H7 (cell line): Measurements from ENCODE around the gene WIPI1. TPM values are rescaled to one million over a fixed set of nuclear protein-coding genes. Genes with fewer than 3 reads are reported as not detected.

Experiments used
- DNase-seq: peaks from one replicate; pipeline ENCODE4 v3.0.0; 2012
- H3K27me3 ChIP-seq: 2 replicates; pipeline ENCODE4 v1.6.0; 2011; ENCODE audit warnings: mild to moderate bottlenecking, low read length; ENCODE audit not compliant: control insufficient read depth, insufficient read depth
- H3K36me3 ChIP-seq: replicated peaks from 2 replicates; pipeline ENCODE4 v1.5.1; 2011; ENCODE audit warnings: low read length; ENCODE audit not compliant: control insufficient read depth, insufficient read depth
- H3K4me3 ChIP-seq: 2 replicates; pipeline ENCODE4 v1.5.1; 2011; ENCODE audit warnings: low read depth, mild to moderate bottlenecking, control low read depth, low read length, moderate library complexity; ENCODE audit not compliant: insufficient read depth
- total RNA-seq: library from RNA; depleted of rRNA; stranded (reverse); fragments of >200 nt; shearing (Covaris generic); gene quantifications from 2 replicates; pipeline ENCODE4 v1.2.3, GENCODE V29; 2014

WIPI1 gene
- total RNA-seq, 1 experiment from 2014 or later, result 24.4 TPM

DNA sequence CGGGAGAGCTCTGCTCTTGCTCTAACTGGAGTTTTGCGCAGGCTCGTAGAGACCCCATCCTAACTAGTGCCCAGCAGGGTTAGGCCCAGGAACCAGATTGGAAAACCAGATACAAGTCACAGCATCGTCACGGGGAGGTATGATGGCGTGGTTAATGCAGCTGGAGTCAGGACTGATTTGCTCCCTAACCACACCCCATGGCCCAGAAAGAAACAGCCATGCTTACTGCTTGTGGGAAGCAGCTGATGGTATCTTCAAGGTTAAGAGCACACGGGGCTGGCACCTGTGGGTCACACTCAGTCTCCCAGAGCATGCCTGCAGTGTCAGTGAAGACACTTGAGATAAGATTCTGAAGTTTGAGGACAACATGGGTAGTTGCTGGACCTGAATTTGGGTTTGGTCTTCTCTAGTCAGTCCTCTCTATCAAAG, 60.2 kb downstream of the WIPI1 start:
- no peak for DNase-seq
- Histone ChIP-seq H3K27me3 (no peaks in the 10 kb centered on the region), H3K4me3 (no peak overlapping the region), H3K36me3 (no peaks in the 10 kb centered on the region)

DNA sequence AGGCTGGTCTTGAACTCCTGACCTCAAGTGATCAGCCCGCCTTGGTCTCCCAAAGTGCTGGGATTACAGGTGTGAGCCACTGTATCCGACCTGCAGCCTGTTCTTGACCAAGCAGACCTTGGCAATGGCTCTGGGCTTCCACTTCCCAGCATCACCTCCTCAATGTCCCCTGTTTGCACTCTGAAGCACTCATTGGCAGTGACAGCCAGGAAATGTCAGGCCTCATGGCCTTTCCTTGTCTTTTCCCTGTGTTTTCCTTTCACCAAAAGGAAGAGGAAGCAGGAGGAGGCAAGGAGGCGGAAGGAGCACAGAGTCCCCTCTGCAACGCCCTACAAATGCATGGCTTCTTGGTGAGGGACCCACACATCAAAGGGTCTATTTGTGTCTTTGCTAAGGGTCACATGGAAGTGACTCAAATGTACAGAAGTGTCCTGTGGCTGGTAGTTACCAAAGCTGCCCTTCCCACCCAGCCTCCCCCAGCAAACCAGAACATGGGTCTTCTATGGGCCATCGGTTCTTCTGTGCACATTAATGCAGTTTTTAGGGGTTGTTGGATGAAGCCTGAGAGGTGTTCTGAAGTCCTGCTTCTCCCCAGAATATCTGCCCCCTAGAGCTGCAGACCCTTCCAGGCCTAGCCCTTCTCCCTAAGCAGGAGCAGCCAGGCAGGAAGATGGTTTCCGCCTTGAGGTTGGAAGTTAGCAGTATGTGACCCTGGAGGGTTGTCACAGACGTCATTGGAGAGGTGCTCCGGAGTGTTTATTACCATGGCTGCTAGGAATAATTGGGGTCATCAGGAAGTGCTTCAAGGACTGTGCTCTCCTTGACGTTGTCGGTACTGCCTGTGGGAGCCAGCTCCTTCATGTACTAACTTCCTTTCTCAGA, 60.8 kb downstream of the WIPI1 start:
- Histone ChIP-seq H3K4me3 (no peak overlapping the region), H3K36me3 (no peaks in the 10 kb centered on the region)
- no peak for DNase-seq

DNA sequence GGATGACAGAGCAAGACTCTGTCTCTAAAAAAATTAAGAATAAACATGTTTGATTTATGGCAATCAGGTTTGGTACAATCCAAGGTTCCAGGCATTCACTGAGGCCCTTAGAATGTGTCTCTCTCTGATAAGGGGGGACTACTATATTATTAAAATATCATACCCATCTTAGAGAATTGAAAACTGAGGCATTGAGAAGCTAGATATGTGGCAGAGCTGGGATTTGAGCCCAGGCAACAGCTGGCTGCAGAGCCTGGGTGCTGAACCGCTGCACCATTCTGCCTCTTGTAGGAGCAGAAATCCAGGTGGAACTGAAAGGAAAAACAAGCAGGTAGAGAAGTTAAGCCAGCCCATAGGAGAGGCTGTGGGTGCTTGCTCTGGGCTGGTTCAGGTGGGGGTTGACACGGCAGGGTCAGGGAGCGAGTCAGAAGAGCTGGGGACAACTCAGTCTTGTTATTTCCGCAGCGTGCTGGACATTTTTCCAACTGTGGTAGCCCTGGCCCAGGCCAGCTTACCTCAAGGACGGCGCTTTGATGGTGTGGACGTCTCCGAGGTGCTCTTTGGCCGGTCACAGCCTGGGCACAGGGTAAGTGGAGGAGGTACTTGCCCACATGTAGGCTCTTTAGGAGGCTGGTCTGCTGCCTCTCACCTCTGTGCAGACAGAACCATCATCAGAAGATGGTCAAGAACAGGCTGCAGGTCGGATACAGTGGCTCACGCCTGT, 62.5 kb downstream of the WIPI1 start:
- H3K27me3 ChIP-seq, result no peaks in the 10 kb centered on the region
- no peak for DNase-seq
- no peaks in the 10 kb centered on the region for H3K36me3 ChIP-seq
- no peak overlapping the region for H3K4me3 ChIP-seq

More for the DNA sequence above, 60.8 kb downstream of the WIPI1 start:
- no peaks in the 10 kb centered on the region for H3K27me3 ChIP-seq

DNA sequence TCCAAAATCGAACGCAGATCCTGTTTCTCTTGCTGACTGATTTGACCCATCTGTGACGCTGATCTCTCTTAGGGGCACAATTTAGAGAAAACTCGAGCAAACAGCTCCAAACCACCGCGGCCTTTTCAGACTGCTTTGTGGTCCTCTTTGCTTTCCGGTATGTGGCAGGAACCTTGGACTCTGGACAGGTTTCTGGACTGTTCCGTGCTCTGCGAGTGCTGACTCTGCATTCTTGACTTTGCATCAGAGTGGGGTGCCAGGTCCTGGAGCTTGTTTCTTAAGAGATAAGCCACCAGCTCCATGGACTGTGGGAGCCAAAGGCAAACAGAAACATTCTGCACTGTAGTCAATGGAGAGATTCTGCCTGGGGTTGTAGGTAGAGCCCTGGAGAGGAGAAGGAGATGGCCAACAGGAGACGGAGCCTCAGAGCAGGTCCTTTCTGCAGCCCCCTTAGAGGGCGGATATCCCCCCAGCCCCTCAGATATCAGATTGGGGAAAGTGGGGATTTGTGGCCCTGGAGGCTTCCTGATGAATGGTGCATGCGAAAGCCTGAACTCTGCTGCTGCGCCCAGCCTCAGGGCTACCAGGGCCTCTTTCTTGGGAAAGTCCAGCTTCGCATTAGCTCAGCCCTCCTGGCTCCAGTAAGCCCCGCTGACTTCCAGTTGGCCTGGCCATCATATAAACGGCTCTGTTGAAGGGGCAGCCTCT, 65.6 kb downstream of the WIPI1 start:
- Histone ChIP-seq H3K4me3 (no peak overlapping the region), H3K27me3 (no peaks in the 10 kb centered on the region), H3K36me3 (no peaks in the 10 kb centered on the region)
- no peak for DNase-seq

DNA sequence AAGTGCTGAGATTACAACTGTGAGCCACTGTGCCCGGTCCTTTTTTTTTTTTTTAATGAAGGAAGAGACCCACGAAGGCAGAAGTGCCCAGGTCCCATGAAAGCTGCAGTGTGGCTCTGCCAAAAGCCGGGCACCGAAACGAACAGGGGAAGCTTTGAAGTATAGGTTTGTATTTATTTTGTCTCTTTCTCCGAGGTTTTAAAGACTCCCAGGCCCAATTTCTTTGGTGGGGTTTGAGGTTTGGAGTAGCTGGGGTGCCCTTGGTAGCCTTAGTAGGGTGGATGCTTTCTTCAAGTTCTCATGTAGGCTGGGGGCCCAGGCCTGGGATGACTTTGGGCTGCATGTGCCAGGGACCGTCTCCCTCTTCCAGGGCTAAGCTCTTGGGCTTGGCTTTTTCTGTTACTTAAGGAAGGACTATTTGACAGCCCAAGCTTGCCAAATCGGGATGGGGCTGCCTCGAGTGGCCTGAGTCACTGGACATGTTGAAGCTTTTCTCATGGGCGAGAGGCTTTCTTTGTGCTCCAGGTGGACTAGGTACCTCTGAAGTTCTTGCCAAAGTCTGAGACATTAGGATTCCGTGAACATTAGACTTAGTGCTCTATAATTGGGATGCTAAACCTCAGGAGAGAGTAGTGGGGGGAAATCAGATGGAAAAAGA, 66.3 kb downstream of the WIPI1 start:
- Histone ChIP-seq H3K4me3 (no peak overlapping the region), H3K27me3 (no peaks in the 10 kb centered on the region), H3K36me3 (no peaks in the 10 kb centered on the region)
- no peak for DNase-seq

DNA sequence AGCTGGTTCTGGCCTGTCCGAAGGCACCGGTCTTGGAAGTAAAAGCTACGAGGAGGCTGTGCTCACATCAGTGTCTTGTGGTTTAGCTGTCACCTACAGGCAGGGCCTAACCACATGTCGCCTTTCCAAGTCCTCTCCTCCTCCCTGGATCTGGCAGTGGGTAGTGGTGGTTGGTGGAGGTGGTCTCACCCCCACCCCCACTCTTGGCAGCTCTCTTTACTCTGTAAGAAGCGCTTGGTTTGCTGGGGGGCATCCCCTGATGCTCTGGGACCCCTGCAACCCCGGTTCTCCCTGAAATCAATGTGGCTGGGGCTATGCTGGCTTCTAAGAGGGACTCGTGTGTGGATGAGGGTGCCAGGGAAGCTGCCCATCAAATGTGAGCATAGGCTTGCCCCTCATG, 68.3 kb downstream of the WIPI1 start:
- no peaks in the 10 kb centered on the region for H3K27me3 ChIP-seq
- DNase-seq, result no peak
- no peak overlapping the region for H3K4me3 ChIP-seq
- H3K36me3 ChIP-seq, result no peaks in the 10 kb centered on the region

DNA sequence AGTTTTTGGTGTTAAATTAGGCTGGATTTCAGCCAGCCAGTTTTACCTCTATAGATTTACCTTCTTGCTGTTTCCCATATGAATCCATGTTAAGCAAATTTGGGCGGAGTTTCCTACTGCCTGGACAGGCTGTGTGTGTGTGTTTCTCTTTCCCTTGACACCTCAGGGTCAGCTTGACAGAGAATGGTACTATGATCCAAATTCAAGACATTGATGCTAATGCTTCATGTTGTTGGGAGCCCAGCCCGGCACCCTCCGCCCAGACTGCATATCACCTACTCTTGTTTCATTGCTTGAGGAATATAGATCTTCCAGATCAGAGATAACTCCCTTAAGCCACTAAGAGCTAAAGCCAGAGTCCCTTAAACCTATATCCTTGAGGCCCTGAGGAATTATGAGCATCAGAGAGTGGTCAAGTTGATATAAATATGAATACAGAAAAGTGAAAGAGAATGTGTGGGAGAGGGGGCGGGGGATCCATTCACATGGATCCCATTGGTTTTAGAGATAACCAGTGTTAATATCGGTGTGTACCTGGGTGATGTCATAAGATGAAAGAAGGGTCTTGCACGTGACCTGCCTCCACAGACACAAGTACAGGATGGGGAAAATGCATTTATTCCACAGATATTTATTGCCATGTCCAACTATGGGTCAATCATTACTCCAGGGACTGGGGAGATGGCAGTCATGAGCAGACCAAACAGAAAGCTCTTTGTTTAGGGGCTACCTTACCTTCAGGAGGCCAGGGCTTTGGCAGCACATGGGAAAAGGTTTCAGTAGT, 69.7 kb downstream of the WIPI1 start:
- Histone ChIP-seq H3K4me3 (no peak overlapping the region), H3K27me3 (no peaks in the 10 kb centered on the region), H3K36me3 (no peaks in the 10 kb centered on the region)
- no peak for DNase-seq

DNA sequence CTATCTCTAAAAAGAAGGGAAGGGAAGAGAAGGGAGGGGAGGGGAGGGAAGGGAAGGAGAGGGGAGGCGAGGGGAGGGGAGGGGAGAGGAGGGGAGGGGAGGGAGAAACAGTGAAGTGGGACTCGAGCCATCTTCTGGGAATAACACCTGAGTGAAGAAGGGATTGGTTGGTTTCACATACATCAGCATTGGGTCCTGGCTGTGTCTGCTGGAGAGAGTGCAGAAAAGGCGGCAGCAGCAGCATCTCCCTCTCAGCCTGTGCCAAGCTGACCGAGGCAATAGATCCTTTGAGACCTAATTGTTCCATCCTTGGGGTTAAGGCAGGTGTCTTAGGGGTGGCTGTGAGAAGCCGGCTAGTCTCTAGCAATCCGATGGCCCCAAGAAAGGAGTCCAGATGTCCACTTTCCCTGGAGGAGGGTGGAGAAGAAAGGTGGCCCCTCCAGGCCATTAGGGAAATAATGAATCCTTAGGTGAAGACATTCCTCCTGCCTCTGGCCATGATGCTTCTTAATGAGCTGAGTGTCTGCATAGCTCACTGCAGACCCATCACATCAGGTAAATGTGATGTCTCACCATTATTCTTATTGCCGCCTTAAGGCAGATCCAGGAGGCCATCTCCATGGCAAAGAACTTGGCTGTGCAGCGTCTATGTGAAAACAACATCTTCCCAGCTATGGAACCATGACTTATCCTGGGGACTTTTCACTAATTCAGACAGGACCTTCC, 71.6 kb downstream of the WIPI1 start:
- Histone ChIP-seq H3K27me3 (no peaks in the 10 kb centered on the region), H3K36me3 (no peaks in the 10 kb centered on the region), H3K4me3 (no peak overlapping the region)
- DNase-seq, result no peak

DNA sequence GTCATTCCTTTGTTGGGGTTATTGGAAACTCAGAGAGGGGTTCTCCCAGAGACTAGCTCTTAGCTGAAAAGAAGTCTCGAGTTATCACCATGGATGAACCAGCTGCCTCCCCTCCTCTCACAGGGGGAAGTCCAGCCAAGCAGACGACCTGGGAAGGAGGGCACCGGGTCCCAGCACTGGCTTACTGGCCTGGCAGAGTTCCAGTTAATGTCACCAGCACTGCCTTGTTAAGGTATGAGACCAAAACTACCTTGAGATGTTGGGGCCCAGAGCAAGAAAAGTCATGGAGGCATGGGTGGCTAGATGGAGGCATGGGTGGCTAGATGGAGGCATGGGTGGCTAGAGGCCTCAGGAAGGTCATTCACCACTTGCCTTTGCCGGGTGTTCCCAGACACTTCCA, 72.4 kb downstream of the WIPI1 start:
- H3K4me3 ChIP-seq, result no peak overlapping the region
- H3K36me3 ChIP-seq, result no peaks in the 10 kb centered on the region
- H3K27me3 ChIP-seq, result no peaks in the 10 kb centered on the region
- DNase-seq, result no peak

DNA sequence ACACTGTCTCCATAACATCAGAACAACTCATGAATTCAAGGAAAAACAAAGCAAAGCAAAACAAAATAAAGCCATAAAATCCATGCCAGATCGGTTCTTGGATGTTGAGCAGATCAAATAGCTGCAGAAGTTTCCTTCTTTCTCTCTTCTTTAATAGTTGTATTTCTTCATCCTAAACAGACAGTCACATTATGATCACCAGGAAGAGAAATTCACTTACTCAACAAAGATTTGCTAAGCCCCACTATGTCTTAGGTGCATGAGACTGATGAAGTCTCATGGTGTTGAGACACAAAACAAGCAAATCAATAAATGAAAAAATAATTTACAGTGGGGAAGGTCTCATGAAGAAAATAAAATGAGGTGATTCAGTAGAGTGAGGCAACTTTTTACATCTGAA, 72.8 kb downstream of the WIPI1 start:
- Histone ChIP-seq H3K4me3 (no peak overlapping the region), H3K27me3 (no peaks in the 10 kb centered on the region), H3K36me3 (no peaks in the 10 kb centered on the region)
- DNase-seq, result no peak

DNA sequence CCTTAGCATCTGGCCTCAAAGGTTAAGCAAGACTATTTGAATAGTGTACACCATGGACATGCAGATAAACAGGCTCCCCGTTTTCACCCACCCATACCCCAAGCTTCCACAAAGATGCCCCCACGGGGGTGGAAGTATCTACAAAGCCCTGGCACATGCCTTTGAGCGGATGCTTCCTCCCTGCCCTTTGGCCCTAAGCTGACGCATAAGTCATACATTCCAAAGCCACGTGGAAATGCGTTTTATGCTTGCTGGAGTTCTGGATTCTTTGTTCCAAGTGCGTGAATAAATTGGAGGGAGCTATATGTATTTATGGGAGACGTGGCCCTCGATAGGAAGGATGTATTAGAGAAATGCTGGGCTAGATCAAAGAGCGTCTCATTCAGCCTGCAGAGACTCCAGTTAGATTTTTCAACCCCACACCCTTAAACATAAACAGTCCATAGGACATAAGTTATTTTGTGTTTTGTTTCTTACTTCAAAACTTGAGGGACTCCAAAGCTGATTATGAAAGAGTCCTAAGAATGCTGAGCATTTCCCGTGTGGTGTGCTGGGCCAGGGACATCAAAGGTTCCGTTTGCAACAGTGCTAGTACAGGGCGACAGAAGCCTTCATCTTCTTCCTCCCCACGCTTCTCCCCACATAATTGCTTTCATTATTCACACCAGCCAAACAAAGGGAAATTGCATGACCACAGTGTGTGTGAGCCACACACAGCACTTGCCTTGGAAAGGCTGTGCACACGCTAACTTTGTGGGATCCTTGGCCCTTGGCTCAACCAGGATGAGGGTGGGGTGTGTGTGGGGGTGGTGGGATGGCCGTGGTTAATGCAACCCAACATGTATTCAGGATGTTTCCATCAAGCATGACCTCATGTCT, 73.6 kb downstream of the WIPI1 start:
- Histone ChIP-seq H3K36me3 (no peaks in the 10 kb centered on the region), H3K4me3 (no peak overlapping the region), H3K27me3 (no peaks in the 10 kb centered on the region)
- DNase-seq, result no peak

DNA sequence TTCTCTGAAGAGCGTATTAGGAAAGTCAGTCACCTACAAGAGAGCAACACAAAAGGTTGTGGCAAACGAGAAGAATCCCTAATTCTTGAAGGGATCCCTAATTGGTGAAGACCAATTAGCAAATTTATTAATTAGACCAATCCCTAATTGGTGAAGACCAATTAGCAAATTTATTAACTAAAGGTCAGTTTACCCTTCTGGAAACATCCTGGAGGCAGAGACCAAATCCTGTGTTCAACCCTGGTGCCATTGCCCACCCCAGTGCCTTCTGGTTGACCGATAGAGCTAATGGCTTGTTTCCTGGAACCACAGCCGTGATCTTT, 74.2 kb downstream of the WIPI1 start:
- H3K27me3 ChIP-seq, result no peaks in the 10 kb centered on the region
- H3K4me3 ChIP-seq, result no peak overlapping the region
- no peaks in the 10 kb centered on the region for H3K36me3 ChIP-seq
- DNase-seq, result no peak
